Mucosa of descending colon (tissue), 3 donors: ENCODE data around the gene MRPS10. TPM values are rescaled to one million over a fixed set of nuclear protein-coding genes. Genes with fewer than 3 reads are reported as not detected.

Experiments used
- ATAC-seq: fragments of 200-7000 bp; cut with Tn5 transposase; one replicate; pipeline ENCODE4 v1.9.1; 2020; ENCODE audit warnings: mild to moderate bottlenecking, moderate library complexity
- DNase-seq, 3 donors: peaks; one replicate each; pipeline ENCODE4 v3.0.0-alpha.2; 2020
- H3K36me3 ChIP-seq: fragments of 200-600 bp; one replicate; pipeline ENCODE4 v1.8.0; 2021; ENCODE audit warnings: low read depth, mild to moderate bottlenecking
- H3K4me1 ChIP-seq: fragments of 200-600 bp; one replicate; pipeline ENCODE4 v1.8.0; 2021; ENCODE audit warnings: low read depth, mild to moderate bottlenecking
- H3K4me3 ChIP-seq: fragments of 200-600 bp; one replicate; pipeline ENCODE4 v1.8.0; 2021; ENCODE audit warnings: mild to moderate bottlenecking
- H3K9me3 ChIP-seq: fragments of 200-600 bp; one replicate; pipeline ENCODE4 v1.8.0; 2021; ENCODE audit warnings: mild to moderate bottlenecking
- intact Hi-C, 2 donors: fragments of 100-400 bp; cut with DNase I in 1 of 2; cut with micrococcal nuclease in 1 of 2; formaldehyde crosslinking; loops; one replicate each; pipeline versions ENCODE4 v1.11.0 to v1.11.1; 2022; cut with DNase I, micrococcal nuclease
- total RNA-seq, 3 donors: library from RNA; stranded (reverse); fragmentation: NEBNext Ultra II Directional in 2 of 3; extraction: Animal tissue kit (Norgen Biotek cat#: 25700) in 2 of 3; gene quantifications; one replicate each; pipeline versions ENCODE4 v1.2.1 to v1.2.4, GENCODE V29; 2021 to 2023
- TF ChIP-seq, protein P1 (sequence below): fragments of 200-600 bp; IDR thresholded peaks from one replicate; pipeline ENCODE4 v1.8.0; 2022; ENCODE audit warnings: antibody characterized with exemption, mild to moderate bottlenecking
- donor health status: DM: no; HTN: no; CAD: no; lungs with moderate emphysema.
- donor health status: DM: no; HTN: no; CAD: no.
- donor health status: DM: no; HTN: yes; CAD: no.

MRPS10 gene
- total RNA-seq, 3 donors from 2014 or later = 22.2 to 31.7 (median 31.5) TPM

DNA sequence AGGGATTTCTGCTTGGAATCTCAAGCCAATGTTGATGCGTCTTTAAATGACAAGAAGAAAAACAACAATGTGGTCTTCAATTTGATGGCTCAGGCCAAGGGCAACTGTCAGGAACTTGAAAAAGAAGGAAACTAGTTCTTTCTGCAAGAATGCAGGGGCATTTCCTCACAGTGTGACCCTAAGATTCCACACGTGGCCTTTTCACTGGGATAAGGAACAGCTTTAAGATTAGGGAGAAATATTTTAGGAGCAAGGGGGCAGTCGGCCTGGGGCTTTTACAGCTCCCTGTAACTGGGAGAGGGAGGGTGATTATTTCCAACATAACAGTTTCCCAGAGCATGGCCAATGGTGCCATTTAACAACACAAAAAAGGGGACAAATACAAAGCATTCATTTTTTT, 39.4 kb upstream of the MRPS10 start:
- intact Hi-C loops = loop anchor here in 1 of 2 donors (10.0 kb wide), 1 partner anchor 288 kb away; no protein-coding TSS in a partner anchor
- H3K4me3 ChIP-seq = no peak overlapping the region
- H3K9me3 ChIP-seq = no peaks in the 10 kb centered on the region
- no peak for DNase-seq
- no peak for ATAC-seq
- peaks cover 8% of the 10 kb centered on the region for H3K4me1 ChIP-seq
- TF ChIP-seq, protein P1, sequence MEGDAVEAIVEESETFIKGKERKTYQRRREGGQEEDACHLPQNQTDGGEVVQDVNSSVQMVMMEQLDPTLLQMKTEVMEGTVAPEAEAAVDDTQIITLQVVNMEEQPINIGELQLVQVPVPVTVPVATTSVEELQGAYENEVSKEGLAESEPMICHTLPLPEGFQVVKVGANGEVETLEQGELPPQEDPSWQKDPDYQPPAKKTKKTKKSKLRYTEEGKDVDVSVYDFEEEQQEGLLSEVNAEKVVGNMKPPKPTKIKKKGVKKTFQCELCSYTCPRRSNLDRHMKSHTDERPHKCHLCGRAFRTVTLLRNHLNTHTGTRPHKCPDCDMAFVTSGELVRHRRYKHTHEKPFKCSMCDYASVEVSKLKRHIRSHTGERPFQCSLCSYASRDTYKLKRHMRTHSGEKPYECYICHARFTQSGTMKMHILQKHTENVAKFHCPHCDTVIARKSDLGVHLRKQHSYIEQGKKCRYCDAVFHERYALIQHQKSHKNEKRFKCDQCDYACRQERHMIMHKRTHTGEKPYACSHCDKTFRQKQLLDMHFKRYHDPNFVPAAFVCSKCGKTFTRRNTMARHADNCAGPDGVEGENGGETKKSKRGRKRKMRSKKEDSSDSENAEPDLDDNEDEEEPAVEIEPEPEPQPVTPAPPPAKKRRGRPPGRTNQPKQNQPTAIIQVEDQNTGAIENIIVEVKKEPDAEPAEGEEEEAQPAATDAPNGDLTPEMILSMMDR = no peak
- no peaks in the 10 kb centered on the region for H3K36me3 ChIP-seq

DNA sequence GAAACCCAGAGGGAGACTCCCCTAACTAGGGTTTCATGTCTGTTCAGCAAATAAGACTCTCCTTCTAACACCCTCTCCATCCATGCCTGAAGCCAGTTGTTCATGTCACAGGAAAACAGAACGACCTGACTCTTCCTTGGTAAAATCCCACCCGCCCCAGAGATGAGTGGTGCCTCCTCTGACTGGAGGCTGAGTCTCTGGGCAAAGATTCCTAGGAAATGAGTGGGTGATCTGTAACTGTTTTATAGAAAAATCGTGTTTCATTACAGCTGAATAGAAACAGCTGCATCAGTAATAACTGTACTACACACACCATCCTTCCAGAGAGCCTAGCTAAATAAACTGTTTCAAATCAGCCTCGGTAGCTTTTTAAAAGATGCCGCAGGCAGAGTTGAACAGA, 37.4 kb upstream of the MRPS10 start:
- DNase-seq (no peak), ATAC-seq (no peak)
- TF ChIP-seq, protein P1 = no peak
- intact Hi-C loops = loop anchor here in 1 of 2 donors (10.0 kb wide), 1 partner anchor 290 kb away; no protein-coding TSS in a partner anchor
- Histone ChIP-seq H3K9me3 (no peaks in the 10 kb centered on the region), H3K4me3 (no peak overlapping the region), H3K36me3 (no peaks in the 10 kb centered on the region), H3K4me1 (peaks cover under 1% of the 10 kb centered on the region)

DNA sequence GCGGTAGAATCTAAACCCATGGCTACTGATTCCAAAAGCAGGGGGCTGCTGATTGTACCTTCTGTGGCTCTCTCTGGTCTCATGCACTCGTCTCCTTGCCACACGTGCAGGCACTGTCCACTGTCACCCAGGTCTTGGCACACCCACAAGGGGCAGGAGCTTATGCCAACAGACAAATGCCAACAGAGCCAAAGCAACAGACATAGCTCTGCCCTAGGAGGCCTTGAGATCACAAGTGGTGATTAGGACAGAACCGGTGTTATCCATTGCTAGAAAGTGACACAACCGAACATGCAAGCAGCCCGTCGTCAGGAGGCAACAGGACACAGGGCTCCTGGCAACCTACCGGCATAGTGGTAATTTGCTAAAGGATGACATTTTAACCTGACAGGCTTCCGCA, 36.8 kb upstream of the MRPS10 start:
- intact Hi-C loops = loop anchor here in 1 of 2 donors (10.0 kb wide), 1 partner anchor 290 kb away; no protein-coding TSS in a partner anchor
- Histone ChIP-seq H3K4me1 (no peaks in the 10 kb centered on the region), H3K4me3 (no peak overlapping the region), H3K36me3 (no peaks in the 10 kb centered on the region), H3K9me3 (no peaks in the 10 kb centered on the region)
- TF ChIP-seq, protein P1 = no peak
- DNase-seq = no peak
- ATAC-seq = no peak

DNA sequence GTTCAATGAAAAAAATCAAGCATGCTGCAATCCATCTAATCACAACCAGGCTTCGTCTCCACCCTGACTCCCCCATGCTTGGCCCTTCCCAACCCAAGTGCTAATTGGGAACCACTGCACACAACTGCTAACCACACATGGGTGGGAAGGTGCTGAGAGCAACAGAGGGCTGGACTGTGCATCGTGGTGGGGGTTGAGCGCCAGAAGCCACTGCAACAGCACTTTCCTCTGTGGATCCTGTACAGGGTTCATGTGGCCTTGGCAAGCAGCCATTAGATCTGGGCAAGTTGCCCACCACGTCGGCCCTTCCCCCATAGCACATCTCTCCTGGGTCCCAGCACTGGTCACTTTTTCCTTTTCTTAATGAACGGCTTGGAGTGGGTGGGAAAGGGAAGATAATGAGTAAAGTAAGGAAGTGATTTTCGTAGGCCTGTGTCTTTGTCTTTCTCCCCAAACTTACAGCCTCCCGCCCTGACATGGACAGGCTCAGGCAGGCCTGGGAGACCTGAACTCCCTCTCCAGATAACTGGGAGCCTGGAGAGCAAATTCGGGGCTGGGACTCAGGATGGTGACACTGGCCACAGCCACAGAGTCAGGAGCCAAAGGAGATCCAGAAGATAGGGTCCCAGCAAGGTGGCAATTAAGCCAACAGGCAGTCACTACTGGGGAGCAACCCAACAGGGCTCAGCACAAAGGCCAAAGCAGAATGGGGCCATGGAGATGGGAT, 34.4 kb upstream of the MRPS10 start:
- intact Hi-C loops = loop anchor here in 1 of 2 donors (10.0 kb wide), 1 partner anchor 293 kb away; no protein-coding TSS in a partner anchor
- no peaks in the 10 kb centered on the region for H3K36me3 ChIP-seq

DNA sequence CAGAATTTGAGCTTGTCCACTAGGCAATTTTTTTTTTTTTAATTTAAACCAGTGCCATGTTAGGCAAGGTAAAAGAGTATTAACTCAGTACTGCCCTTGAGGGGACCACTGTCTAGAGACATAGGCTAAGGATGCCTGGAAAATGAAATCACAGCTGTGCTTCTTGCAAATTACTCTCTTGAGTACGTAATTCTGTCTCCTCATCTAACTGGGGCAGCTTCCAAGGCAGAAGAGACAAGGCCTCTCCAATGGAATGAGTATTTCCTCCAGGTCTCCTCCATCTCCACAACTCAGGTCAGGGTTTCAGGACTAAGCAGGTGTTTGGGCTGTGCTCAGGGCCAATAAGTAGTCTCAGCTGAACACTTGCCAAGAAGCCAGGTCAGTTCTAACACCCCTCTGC, 33.8 kb upstream of the MRPS10 start:
- intact Hi-C loops = loop anchor here in 1 of 2 donors (10.0 kb wide), 1 partner anchor 293 kb away; no protein-coding TSS in a partner anchor
- H3K4me3 ChIP-seq = no peak overlapping the region
- TF ChIP-seq, protein P1 = no peak
- H3K9me3 ChIP-seq = no peaks in the 10 kb centered on the region
- DNase-seq (no peak), ATAC-seq (peak; percentile 19)
- H3K4me1 ChIP-seq = no peaks in the 10 kb centered on the region
- no peaks in the 10 kb centered on the region for H3K36me3 ChIP-seq

More for the DNA sequence above, 34.4 kb upstream of the MRPS10 start:
- no peaks in the 10 kb centered on the region for H3K4me1 ChIP-seq
- TF ChIP-seq, protein P1 = no peak
- peak; percentile 70 to 80 (median 71) for DNase-seq
- no peaks in the 10 kb centered on the region for H3K9me3 ChIP-seq
- no peak overlapping the region for H3K4me3 ChIP-seq
- peak; percentile 66 for ATAC-seq
